ENCODE results near the gene TNFRSF25. TPM values are rescaled to one million over a fixed set of nuclear protein-coding genes. Genes with fewer than 3 reads are reported as not detected.
"Not testable (repeated sequence)": the region's sequence is repeated elsewhere in the genome, so short reads cannot be mapped to it uniquely, and the experiment has no call there.

TNFRSF25 gene
- total RNA-seq, 2 experiments from 2014 or later, result 82.4 to 87.0 TPM

GRCh38 chr1:6462412-6463119 lies 3.4 kb downstream of the TNFRSF25 start:
- H3K4me3 Mint-ChIP-seq, result no peak overlapping the region
- peak overlapping the region; percentile 79 for H3K27ac Mint-ChIP-seq
- H3K4me1 Mint-ChIP-seq (ENCODE audit: low read depth), result peaks cover 53% of the 10 kb centered on the region
- CTCF ChIA-PET, result interaction anchor here (0.9 to 2.8 kb wide), 5 partner anchors 14 to 216 kb away, joined by 3 to 18 read pairs (median 4); no protein-coding TSS in a partner anchor
- peaks cover 27% of the 10 kb centered on the region for H3K36me3 Mint-ChIP-seq (ENCODE audit: low read depth)
- intact Hi-C loops (cut with micrococcal nuclease), result no loop called here
- no peak for DNase-seq
- H3K27me3 Mint-ChIP-seq (ENCODE audit: low read depth), result no peaks in the 10 kb centered on the region
- H3K9me3 Mint-ChIP-seq, result no peaks in the 10 kb centered on the region

- CTCF ChIA-PET, result interaction anchor here (0.9 to 1.5 kb wide), 2 partner anchors 14 kb away, joined by 3 read pairs; no protein-coding TSS in a partner anchor
- intact Hi-C loops (cut with micrococcal nuclease), result loop anchor here (2.0 kb wide), 3 partner anchors 39 to 435 kb away; partner anchors contain the start of gene CAMTA1
- peak; percentile 37 for DNase-seq
- Mint-ChIP-seq H3K9me3 (no peaks in the 10 kb centered on the region), H3K27me3 (ENCODE audit: low read depth) (peaks cover 1% of the 10 kb centered on the region), H3K36me3 (ENCODE audit: low read depth) (peaks cover 27% of the 10 kb centered on the region), H3K4me1 (ENCODE audit: low read depth) (peaks cover 53% of the 10 kb centered on the region), H3K27ac (peak overlapping the region; percentile 79), H3K4me3 (no peak overlapping the region)
Observed at GRCh38 chr1:6461538-6462411, 4.2 kb downstream of the TNFRSF25 start.

- intact Hi-C loops (cut with micrococcal nuclease), result loop anchor here (2.0 kb wide), 3 partner anchors 38 to 434 kb away; partner anchors contain the start of gene CAMTA1
- CTCF ChIA-PET, result interaction anchor here (1.0 kb wide), 1 partner anchor 47 kb away, joined by 3 read pairs; no protein-coding TSS in a partner anchor
- Mint-ChIP-seq H3K27me3 (ENCODE audit: low read depth) (peaks cover 7% of the 10 kb centered on the region), H3K27ac (peak overlapping the region; percentile 94), H3K4me3 (peak overlapping the region; percentile 79), H3K9me3 (no peaks in the 10 kb centered on the region), H3K4me1 (ENCODE audit: low read depth) (peaks cover 51% of the 10 kb centered on the region), H3K36me3 (ENCODE audit: low read depth) (peaks cover 27% of the 10 kb centered on the region)
- no peak for DNase-seq
Observed at GRCh38 chr1:6461051-6461530, 4.9 kb downstream of the TNFRSF25 start.

DNA sequence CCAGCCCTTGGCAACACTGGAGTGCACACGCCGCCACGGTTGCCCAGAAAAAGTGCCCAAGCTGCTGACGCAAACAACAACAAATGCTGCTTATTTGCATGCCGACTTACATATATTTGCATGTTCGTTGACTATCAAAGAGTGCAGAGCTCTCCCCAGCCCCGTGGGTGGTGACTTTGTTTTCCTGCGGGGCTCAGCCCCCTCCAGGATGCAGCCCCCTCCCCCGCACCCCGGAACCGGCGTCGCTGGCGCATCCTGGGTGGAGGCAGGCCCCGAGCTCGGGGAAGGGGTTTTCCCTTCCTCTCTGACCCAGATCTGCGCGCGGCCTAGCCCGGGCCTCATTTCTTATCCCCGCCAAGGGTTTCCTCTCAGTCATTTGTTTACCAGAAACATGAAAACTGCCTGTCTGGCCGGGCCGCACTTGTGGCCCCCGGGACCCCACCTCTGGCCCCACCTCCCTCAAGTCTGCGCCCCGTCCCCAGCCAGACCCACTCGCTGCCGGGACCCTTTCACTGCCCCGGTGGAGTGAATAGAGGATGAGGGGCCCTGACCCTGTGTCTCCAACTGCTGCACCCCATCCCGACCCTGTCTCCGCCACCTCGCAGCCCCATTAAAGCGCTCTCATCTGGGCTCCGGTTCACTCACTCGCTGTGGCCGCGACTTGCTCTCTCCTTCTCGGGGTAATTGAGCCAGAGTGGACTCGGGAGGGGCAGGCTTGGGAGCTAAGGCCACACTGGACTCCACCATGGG lies 5.5 kb downstream of the TNFRSF25 start:
- Mint-ChIP-seq H3K9me3 (no peaks in the 10 kb centered on the region), H3K4me3 (peak overlapping the region; percentile 79), H3K36me3 (ENCODE audit: low read depth) (peaks cover 27% of the 10 kb centered on the region), H3K4me1 (ENCODE audit: low read depth) (peaks cover 52% of the 10 kb centered on the region), H3K27me3 (ENCODE audit: low read depth) (peaks cover 9% of the 10 kb centered on the region), H3K27ac (peak overlapping the region; percentile 94)
- CTCF ChIA-PET, result interaction anchor here (0.7 to 2.5 kb wide), 5 partner anchors 22 to 256 kb away, joined by 3 to 10 read pairs (median 3); no protein-coding TSS in a partner anchor
- intact Hi-C loops (cut with micrococcal nuclease), result loop anchor here (1.0 to 2.0 kb wide), 5 partner anchors 30 to 434 kb away; partner anchors contain the start of gene CAMTA1
- DNase-seq, result peak; percentile 95

DNA sequence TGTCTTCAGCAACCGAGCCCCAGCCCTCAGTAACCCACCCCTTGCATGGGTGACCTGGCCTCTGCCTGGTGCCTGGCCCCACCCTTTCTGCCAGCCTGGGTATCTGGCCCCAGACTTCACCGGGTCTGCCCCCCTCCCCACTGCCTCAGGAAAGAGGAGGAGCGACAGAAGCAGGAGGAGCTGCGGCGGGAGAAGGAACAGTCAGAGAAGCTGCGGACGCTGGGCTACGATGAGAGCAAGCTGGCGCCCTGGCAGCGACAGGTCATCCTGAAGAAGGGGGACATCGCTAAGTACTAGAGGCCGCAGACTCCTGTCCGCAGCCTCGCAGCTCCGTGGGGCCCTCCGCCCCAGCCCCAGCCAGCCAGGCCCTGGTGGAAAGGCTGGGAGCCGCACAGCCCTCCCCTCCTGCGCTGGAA lies 6.1 kb downstream of the TNFRSF25 start:
- Mint-ChIP-seq H3K36me3 (ENCODE audit: low read depth) (peaks cover 27% of the 10 kb centered on the region), H3K9me3 (no peaks in the 10 kb centered on the region), H3K4me3 (peak overlapping the region; percentile 79), H3K27me3 (ENCODE audit: low read depth) (peaks cover 10% of the 10 kb centered on the region), H3K4me1 (ENCODE audit: low read depth) (peaks cover 53% of the 10 kb centered on the region), H3K27ac (peak overlapping the region; percentile 94)
- CTCF ChIA-PET, result interaction anchor here (0.7 to 2.5 kb wide), 6 partner anchors 12 to 255 kb away, joined by 3 to 10 read pairs (median 4); no protein-coding TSS in a partner anchor
- intact Hi-C loops (cut with micrococcal nuclease), result loop anchor here (1.0 to 2.0 kb wide), 5 partner anchors 30 to 433 kb away; partner anchors contain the start of gene CAMTA1
- peak; percentile 82 for DNase-seq

DNA sequence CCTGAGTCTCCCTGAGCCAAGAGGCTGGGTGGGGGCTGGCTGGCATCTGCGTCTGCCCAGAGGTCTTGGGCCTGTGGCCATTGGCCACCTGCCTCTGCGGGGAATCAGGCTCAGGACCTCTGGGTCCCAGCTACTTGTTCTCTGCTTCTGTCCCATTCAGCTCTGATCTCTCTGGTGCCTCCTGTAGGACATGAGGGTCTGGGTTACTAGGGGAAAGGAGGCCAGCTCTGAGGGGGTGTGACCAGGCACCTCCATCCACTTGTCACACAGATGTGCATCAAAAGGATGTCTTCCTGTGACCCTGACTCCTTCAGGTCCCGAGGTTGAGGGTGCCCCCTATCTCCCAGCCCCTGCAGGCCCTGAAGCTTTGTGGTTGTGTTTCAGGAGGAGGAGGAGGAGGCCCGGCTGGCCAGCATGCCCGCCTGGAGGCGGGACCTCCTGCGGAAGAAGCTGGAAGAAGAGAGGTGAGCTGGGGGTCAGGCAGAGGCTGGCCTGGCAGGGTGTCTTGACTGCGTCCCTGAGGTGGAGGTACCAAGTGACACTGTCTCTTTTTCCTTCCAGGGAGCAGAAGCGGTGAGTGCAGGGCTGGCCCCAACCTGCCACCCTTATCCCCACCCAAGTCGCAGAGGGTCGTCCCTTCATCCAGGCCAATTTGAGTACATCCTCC lies 9.0 kb downstream of the TNFRSF25 start:
- peaks cover 35% of the 10 kb centered on the region for H3K4me1 Mint-ChIP-seq (ENCODE audit: low read depth)
- H3K9me3 Mint-ChIP-seq, result no peaks in the 10 kb centered on the region
- DNase-seq, result no peak
- intact Hi-C loops (cut with micrococcal nuclease), result no loop called here
- no peak overlapping the region for H3K4me3 Mint-ChIP-seq
- peaks cover 31% of the 10 kb centered on the region for H3K27me3 Mint-ChIP-seq (ENCODE audit: low read depth)
- CTCF ChIA-PET, result interaction anchor here (1.1 kb wide), 1 partner anchor 16 kb away, joined by 3 read pairs; no protein-coding TSS in a partner anchor
- H3K36me3 Mint-ChIP-seq (ENCODE audit: low read depth), result peaks cover 6% of the 10 kb centered on the region
- no peak overlapping the region for H3K27ac Mint-ChIP-seq

- not testable (repeated sequence) for H3K36me3 Mint-ChIP-seq (ENCODE audit: low read depth)
Observed at GRCh38 chr1:6455752-6456520, 10.0 kb downstream of the TNFRSF25 start.

DNA sequence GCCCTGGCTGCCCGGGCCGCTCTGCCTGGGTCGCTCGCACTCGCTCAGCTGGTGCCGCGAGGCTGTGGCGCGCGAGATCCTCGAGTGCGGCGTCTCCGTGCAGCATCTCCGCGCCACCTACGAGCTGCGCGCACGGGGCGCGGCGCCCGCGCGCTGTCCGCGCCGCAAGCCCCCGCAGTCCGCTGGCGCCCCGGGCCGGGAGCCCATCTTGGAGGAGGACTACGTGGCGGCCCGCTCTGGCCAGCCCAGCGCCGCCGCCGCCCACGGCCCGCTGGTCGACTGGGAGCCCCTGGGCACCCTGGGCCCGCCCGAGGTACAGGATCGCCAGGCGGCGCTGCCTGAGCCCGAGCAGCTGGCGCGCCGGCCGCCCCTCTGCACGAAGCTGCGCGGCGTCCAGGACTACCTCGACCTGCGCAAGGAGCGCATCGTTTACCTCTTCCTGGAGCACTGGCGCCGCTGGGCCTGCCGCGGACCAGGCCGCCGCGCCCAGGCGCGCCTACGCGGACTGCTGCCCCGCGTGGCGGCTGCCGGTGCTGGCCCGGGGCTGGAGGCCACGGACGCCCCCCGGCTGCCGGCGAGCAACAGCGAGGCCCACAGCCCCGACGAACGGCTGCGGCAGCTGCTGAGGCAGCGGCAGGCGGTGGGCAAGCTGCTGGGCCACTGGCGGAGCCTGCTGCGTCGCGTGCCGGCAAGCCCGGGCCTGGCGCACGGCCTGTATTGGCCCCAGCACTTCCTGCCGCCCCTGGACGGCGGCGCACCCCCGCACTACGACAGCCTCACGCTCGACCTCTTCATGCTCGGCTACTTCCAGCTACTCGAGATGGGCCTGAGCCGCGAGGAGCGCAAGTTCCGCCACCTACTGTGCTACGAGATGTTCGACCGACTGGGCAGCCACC lies 10.9 kb downstream of the TNFRSF25 start:
- no peak overlapping the region for H3K4me3 Mint-ChIP-seq
- H3K27me3 Mint-ChIP-seq (ENCODE audit: low read depth), result peaks cover 43% of the 10 kb centered on the region
- H3K9me3 Mint-ChIP-seq, result no peaks in the 10 kb centered on the region
- intact Hi-C loops (cut with micrococcal nuclease), result no loop called here
- H3K36me3 Mint-ChIP-seq (ENCODE audit: low read depth), result no peaks in the 10 kb centered on the region
- CTCF ChIA-PET, result interaction anchor here (0.9 to 1.6 kb wide), 7 partner anchors 9 to 58 kb away, joined by 3 to 6 read pairs (median 4); no protein-coding TSS in a partner anchor
- no peak for DNase-seq
- peaks cover 19% of the 10 kb centered on the region for H3K4me1 Mint-ChIP-seq (ENCODE audit: low read depth)
- H3K27ac Mint-ChIP-seq, result no peak overlapping the region

More at GRCh38 chr1:6455752-6456520, 10.0 kb downstream of the TNFRSF25 start:
- H3K27ac Mint-ChIP-seq; DNase-seq; H3K4me3 Mint-ChIP-seq; intact Hi-C loops (cut with micrococcal nuclease); H3K9me3 Mint-ChIP-seq: not testable (repeated sequence)
- CTCF ChIA-PET, result interaction anchor here (1.1 kb wide), 1 partner anchor 12 kb away, joined by 4 read pairs; no protein-coding TSS in a partner anchor
- peaks cover 36% of the 10 kb centered on the region for H3K27me3 Mint-ChIP-seq (ENCODE audit: low read depth)
- H3K4me1 Mint-ChIP-seq (ENCODE audit: low read depth), result peaks cover 27% of the 10 kb centered on the region

- DNase-seq; H3K36me3 Mint-ChIP-seq (ENCODE audit: low read depth); intact Hi-C loops (cut with micrococcal nuclease); H3K9me3 Mint-ChIP-seq; H3K4me3 Mint-ChIP-seq; H3K27ac Mint-ChIP-seq: not testable (repeated sequence)
- H3K27me3 Mint-ChIP-seq (ENCODE audit: low read depth), result peaks cover 52% of the 10 kb centered on the region
- H3K4me1 Mint-ChIP-seq (ENCODE audit: low read depth), result peaks cover 17% of the 10 kb centered on the region
- CTCF ChIA-PET, result interaction anchor here (0.9 to 1.6 kb wide), 6 partner anchors 10 to 57 kb away, joined by 3 to 6 read pairs (median 4); no protein-coding TSS in a partner anchor
Observed at GRCh38 chr1:6453895-6454855, 11.8 kb downstream of the TNFRSF25 start.

Data from activated naive CD4-positive, alpha-beta T cell treated with anti-CD3 and anti-CD28 coated beads for 36 hours (primary cell).